Heart left ventricle (tissue), 13 donors: Measurements from ENCODE around the gene FFAR3.

Experiments
- POLR2A ChIP-seq, 2 donors: fragments of 450-650 bp; IDR thresholded peaks; one replicate each; pipeline ENCODE4 v1.6.1; 2017; ENCODE audit warnings: antibody characterized with exemption in 2 of 2, mild to moderate bottlenecking in 2 of 2, moderate library complexity in 2 of 2
- TF ChIP-seq, protein P1 (sequence below), 12 donors: fragments of 200-600 bp; sonication (generic) in 4 of 12; IDR thresholded peaks; one replicate each; pipeline versions ENCODE4 v1.5.0 to v1.8.0; 2018 to 2022; ENCODE audit warnings: antibody characterized with exemption in 12 of 12, mild to moderate bottlenecking in 5 of 12
- donor health status: ischemic (EF 13 %, LVEDD 7.1; RV severe dilation, severe dysfunction).
- donor health status: DM: no; HTN: yes; CAD: no.
- donor health status: DM: no; HTN: no; CAD: no.
- donor health status: ischemic (EF 25% LVEDD 6.9; RV normal size, moderate dysfunction).
- donor health status: ischemic (EF 25% LVEDD 5.7; RV mildly dilated, moderate dysfunction).
- donor health status: ischemic (EF 35%, LVEDD 5.7; RV mildly dilated, moderate dysfunction).
- donor health status: nonischemic (EF 11% LVEDD 7.7; RV severe dilation, severe dysfunction).
- donor health status: DM: yes; HTN: yes; CAD: no.
- donor health status: PGD.
- donor health status: ischemic (EF 29% LVEDD 5.4; RV normal size, mild dysfunction).
- donor health status: nonischemic (EF 23%, LVEDD 6.1; RV moderate dilation, normal function).

DNA sequence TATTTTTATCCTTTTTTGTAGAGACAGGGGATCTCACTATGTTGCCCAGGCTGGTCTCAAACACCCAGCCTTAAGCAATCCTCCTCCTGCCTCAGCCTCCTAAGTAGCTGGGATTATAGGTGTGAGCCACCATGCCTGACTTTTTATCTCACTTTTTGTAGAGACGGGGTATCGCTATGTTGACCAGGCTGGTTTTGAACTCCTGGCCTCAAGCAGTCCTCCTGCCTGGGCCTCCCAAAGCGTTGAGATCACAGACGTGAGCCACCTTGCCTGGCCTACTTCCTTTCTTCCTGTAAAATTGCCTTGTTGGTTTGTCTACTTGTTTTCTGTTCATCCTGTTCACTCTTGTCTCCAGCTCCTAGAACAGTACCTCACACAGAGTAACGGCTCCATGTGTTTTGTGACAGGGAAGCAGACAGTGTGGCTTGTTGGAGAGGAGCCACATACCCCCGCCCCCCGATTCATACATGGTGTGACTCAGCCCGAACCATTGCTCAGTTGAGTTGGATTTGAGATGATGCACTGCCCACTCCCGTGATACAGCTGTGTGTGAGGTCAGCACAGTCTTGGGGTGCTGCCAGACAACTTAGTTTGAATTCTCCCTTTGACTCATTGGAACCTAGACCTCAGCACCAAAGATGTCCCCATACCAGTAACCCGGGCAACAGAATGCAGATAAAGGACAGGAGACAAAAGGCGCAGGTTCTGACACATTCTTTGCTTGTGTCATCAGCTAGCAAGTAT lies 46.8 kb downstream of the FFAR3 start:
- TF ChIP-seq, protein P1, sequence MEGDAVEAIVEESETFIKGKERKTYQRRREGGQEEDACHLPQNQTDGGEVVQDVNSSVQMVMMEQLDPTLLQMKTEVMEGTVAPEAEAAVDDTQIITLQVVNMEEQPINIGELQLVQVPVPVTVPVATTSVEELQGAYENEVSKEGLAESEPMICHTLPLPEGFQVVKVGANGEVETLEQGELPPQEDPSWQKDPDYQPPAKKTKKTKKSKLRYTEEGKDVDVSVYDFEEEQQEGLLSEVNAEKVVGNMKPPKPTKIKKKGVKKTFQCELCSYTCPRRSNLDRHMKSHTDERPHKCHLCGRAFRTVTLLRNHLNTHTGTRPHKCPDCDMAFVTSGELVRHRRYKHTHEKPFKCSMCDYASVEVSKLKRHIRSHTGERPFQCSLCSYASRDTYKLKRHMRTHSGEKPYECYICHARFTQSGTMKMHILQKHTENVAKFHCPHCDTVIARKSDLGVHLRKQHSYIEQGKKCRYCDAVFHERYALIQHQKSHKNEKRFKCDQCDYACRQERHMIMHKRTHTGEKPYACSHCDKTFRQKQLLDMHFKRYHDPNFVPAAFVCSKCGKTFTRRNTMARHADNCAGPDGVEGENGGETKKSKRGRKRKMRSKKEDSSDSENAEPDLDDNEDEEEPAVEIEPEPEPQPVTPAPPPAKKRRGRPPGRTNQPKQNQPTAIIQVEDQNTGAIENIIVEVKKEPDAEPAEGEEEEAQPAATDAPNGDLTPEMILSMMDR (IDR thresholded peaks at IDR 0.05) = no peak
- no peak for TF ChIP-seq POLR2A (IDR thresholded peaks at IDR 0.05)
